ENCODE results near the gene GOSR2.
A peak's percentile ranks its signal among the peaks of the same experiment; 100 is the strongest.

Gene GOSR2

DNA sequence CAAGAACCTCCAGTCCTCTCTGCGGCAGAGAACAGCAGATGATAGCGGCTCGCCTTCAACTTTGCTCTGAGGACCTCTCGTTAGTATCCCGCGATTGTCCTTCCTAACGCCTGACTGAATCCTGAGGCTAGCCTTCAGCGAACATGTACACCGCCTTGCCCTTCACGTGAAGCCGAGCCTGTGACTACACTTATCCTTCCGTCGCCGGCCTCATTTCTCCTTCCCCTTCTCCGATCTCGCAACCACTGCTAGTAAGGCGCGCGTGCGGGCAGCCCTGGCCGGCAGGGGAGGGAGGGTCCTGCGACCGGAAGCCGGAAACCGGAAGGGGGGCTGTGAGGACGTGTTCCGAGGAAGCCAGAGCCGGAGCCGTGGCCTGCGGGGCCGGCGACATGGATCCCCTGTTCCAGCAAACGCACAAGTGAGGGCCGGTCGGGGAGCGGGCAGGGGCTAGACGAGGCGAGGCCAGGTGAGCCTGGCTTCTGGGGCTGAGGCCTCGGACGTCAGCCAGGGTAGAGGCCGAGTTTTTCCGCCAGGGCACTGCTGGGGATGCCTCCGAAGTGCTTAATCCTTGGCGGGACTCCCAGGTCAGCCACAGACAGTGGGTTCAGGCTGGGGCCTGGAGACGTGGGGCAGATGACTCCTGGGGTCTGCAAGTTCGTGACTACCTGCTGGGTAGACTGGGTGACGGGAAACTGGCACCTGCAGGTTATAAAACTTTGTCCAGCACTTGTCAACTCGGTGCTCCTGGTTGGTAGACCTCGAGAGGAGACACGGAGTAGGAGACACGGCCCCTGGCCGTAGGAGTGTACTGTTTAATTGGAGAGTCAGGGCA lies at the start of gene GOSR2:
Gene GOSR2 (plus strand): TSS at position 357 of the 832 bp plus-strand sequence. CDS start 33 bp downstream, at position 390.
- H3K4me3 ChIP-seq (ENCODE audit: low read depth, low read length) = peak within 1 kb of the TSS; percentile 90
- TF ChIP-seq CTCF (IDR thresholded peaks at IDR 0.05; ENCODE audit: borderline replicate concordance, insufficient read depth, low read depth, low read length) = no peak

GRCh38 chr17:46873941-46874645 lies 48.9 kb upstream of the GOSR2 start:
- no peak for TF ChIP-seq CTCF (IDR thresholded peaks at IDR 0.05; ENCODE audit: borderline replicate concordance, insufficient read depth, low read depth, low read length)
- H3K4me3 ChIP-seq (ENCODE audit: low read depth, low read length) = no peak overlapping the region

DNA sequence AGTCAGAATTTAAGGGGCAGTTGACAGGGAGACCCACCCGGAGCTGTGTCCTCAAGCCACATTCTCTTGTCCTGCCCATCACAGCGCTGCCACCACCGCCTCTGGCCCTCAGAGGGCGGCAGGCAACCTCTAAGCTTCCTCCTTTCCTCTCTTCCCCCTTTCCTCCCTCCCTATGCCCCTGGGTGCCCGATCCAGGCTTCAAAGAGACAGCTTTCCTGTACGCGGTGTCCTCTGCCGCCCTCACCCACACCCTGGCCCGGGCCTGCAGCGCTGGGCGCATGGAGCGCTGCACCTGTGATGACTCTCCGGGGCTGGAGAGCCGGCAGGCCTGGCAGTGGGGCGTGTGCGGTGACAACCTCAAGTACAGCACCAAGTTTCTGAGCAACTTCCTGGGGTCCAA lies 48.1 kb upstream of the GOSR2 start:
- TF ChIP-seq CTCF (IDR thresholded peaks at IDR 0.05; ENCODE audit: borderline replicate concordance, insufficient read depth, low read depth, low read length) = no peak
- no peak overlapping the region for H3K4me3 ChIP-seq (ENCODE audit: low read depth, low read length)

GRCh38 chr17:46875849-46876352 lies 47.1 kb upstream of the GOSR2 start:
- TF ChIP-seq CTCF (IDR thresholded peaks at IDR 0.05; ENCODE audit: borderline replicate concordance, insufficient read depth, low read depth, low read length) = no peak

DNA sequence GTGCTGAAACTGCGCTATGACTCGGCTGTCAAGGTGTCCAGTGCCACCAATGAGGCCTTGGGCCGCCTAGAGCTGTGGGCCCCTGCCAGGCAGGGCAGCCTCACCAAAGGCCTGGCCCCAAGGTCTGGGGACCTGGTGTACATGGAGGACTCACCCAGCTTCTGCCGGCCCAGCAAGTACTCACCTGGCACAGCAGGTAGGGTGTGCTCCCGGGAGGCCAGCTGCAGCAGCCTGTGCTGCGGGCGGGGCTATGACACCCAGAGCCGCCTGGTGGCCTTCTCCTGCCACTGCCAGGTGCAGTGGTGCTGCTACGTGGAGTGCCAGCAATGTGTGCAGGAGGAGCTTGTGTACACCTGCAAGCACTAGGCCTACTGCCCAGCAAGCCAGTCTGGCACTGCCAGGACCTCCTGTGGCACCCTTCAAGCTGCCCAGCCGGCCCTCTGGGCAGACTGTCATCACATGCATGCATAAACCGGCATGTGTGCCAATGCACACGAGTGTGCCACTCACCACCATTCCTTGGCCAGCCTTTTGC lies 46.5 kb upstream of the GOSR2 start:
- TF ChIP-seq CTCF (IDR thresholded peaks at IDR 0.05; ENCODE audit: borderline replicate concordance, insufficient read depth, low read depth, low read length) = peak; percentile 70
- H3K4me3 ChIP-seq (ENCODE audit: low read depth, low read length) = no peak overlapping the region

More at GRCh38 chr17:46875849-46876352, 47.1 kb upstream of the GOSR2 start:
- no peak overlapping the region for H3K4me3 ChIP-seq (ENCODE audit: low read depth, low read length)

- no peak overlapping the region for H3K4me3 ChIP-seq (ENCODE audit: low read depth, low read length)
- TF ChIP-seq CTCF (IDR thresholded peaks at IDR 0.05; ENCODE audit: borderline replicate concordance, insufficient read depth, low read depth, low read length) = no peak
These were observed 46.0 kb upstream of the GOSR2 start for GRCh38 chr17:46876926-46877325.

Data from GM12875 (cell line).